Psoas muscle (tissue), 8 donors: ENCODE data around the gene AGXT. TPM values are rescaled to one million over a fixed set of nuclear protein-coding genes. Genes with fewer than 3 reads are reported as not detected.

Experiments used
- ATAC-seq, 4 donors: fragments of 200-7000 bp; cut with Tn5 transposase; one replicate each; pipeline ENCODE4 v1.9.1; 2020; ENCODE audit warnings: moderate library complexity in 3 of 4, mild to moderate bottlenecking in 2 of 4
- DNase-seq, 2 donors: peaks; one replicate each; pipeline ENCODE4 v3.0.0-alpha.2; 2020
- H3K27ac ChIP-seq: fragments of 200-600 bp; one replicate; pipeline ENCODE4 v1.8.0; 2022
- H3K27me3 ChIP-seq, 3 donors: fragments of 200-600 bp in 1 of 3; one replicate each; pipeline versions ENCODE4 v1.6.1 to v1.8.0; 2013 to 2022; ENCODE audit warnings: low read length in 2 of 3, mild to moderate bottlenecking in 2 of 3, moderate library complexity in 1 of 3; ENCODE audit not compliant: insufficient read depth in 3 of 3
- H3K36me3 ChIP-seq, 2 donors: fragments of 200-600 bp in 1 of 2; one replicate each; pipeline versions ENCODE4 v1.6.1 to v1.8.0; 2013 to 2022; ENCODE audit warnings: low read depth in 1 of 2, mild to moderate bottlenecking in 1 of 2, moderate library complexity in 1 of 2; ENCODE audit not compliant: insufficient read depth in 1 of 2
- H3K4me1 ChIP-seq: fragments of 200-600 bp; one replicate; pipeline ENCODE4 v1.8.0; 2022
- H3K4me3 ChIP-seq: fragments of 200-600 bp; one replicate; pipeline ENCODE4 v1.8.0; 2022; ENCODE audit warnings: mild to moderate bottlenecking
- H3K9me3 ChIP-seq: fragments of 200-600 bp; one replicate; pipeline ENCODE4 v1.8.0; 2022
- CTCF ChIP-seq: fragments of 200-600 bp; IDR thresholded peaks from one replicate; pipeline ENCODE4 v1.8.0; 2022; ENCODE audit warnings: antibody characterized with exemption
- WGBS, 3 donors: extraction: QIAGEN DNeasy Blood & Tissue Kit; methylation state at CpG; one replicate each; pipeline versions ENCODE4 v1.1.6 to v1.1.7; 2013; 5-methylcytosine and 5-hydroxymethylcytosine counted together
- intact Hi-C, 2 donors: fragments of 100-400 bp; cut with DNase I; formaldehyde crosslinking; loops; one replicate each; pipeline versions ENCODE4 v1.11.0 to v1.14.2; 2022
- polyA plus RNA-seq, 3 donors: library from polyadenylated mRNA; stranded (reverse); fragments of 200-250 nt; gene quantifications; one replicate each; pipeline ENCODE4 v1.2.3, GENCODE V29; 2013
- total RNA-seq, 4 donors: library from RNA; stranded (reverse); fragmentation: NEBNext Ultra II Directional in 2 of 4; extraction: Animal tissue kit (Norgen Biotek cat#: 25700) in 2 of 4; gene quantifications; one replicate each; pipeline versions ENCODE4 v1.2.1 to v1.2.4, GENCODE V29; 2021 to 2023
- donor health status: healthy with polysubstance abuse.
- donor health status: DM: no; HTN: no; CAD: no; lungs with moderate emphysema.
- donor health status: Bipolar disorder and iron deficiency.
- donor health status: healthy.
- donor health status: DM: yes; HTN: yes; CAD: no.
- donor health status: DM: no; HTN: no; CAD: no.
- donor health status: DM: no; HTN: no; CAD: no.
- donor health status: DM: yes; HTN: yes; CAD: no.

The AGXT gene
- total and polyA plus RNA-seq, 7 donors: 0.11 to 1.3 (median 0.30) TPM; not detected in 4

- no peak for ATAC-seq
- intact Hi-C loops: loop anchor here (2.0 to 10.0 kb wide), 4 partner anchors 135 to 882 kb away; partner anchors contain the start of gene D2HGDH (in 1 of the 2)
Observed at GRCh38 chr2:240852671-240853314, 15.8 kb upstream of the AGXT start.

GRCh38 chr2:240855670-240856069 is 13.0 kb upstream of the AGXT start:
- no peak overlapping the region for H3K27ac ChIP-seq
- no peak for TF ChIP-seq CTCF
- H3K27me3 ChIP-seq: peaks cover 0 to 4% (median 0%) of the 10 kb centered on the region in 3 donors
- no peaks in the 10 kb centered on the region for H3K4me1 ChIP-seq
- no peak for ATAC-seq
- 96 to 98% (median 96%) methylated on average over 8 of the region's 8 CpGs for WGBS, 3 donors
- DNase-seq: no peak
- no peaks in the 10 kb centered on the region for H3K9me3 ChIP-seq
- H3K4me3 ChIP-seq: no peak overlapping the region
- no peaks in the 10 kb centered on the region for H3K36me3 ChIP-seq
- intact Hi-C loops: loop anchor here in 1 of 2 donors (10.0 kb wide), 2 partner anchors 229 to 879 kb away; partner anchors contain the start of gene D2HGDH

More at GRCh38 chr2:240852671-240853314, 15.8 kb upstream of the AGXT start:
- Histone ChIP-seq H3K4me3 (no peak overlapping the region), H3K36me3 (no peaks in the 10 kb centered on the region), H3K27me3 (no peaks in the 10 kb centered on the region), H3K4me1 (no peaks in the 10 kb centered on the region), H3K27ac (no peak overlapping the region), H3K9me3 (no peaks in the 10 kb centered on the region)
- 79 to 88% (median 79%) methylated on average over 15 of the region's 15 CpGs for WGBS, 3 donors
- TF ChIP-seq CTCF: no peak
- DNase-seq: no peak

- intact Hi-C loops: loop anchor here in 1 of 2 donors (10.0 kb wide), 2 partner anchors 228 to 878 kb away; partner anchors contain the start of gene D2HGDH
- TF ChIP-seq CTCF: peak; percentile 4
Observed at GRCh38 chr2:240856151-240856980, 12.3 kb upstream of the AGXT start.

GRCh38 chr2:240857039-240858008 is 11.3 kb upstream of the AGXT start:
- DNase-seq: no peak
- ATAC-seq: peak in 2 of 4 donors; percentile 44 to 48
- no peak for TF ChIP-seq CTCF
- H3K4me3 ChIP-seq: no peak overlapping the region
- H3K27me3 ChIP-seq: peaks cover 0 to 4% (median 0%) of the 10 kb centered on the region in 3 donors
- H3K27ac ChIP-seq: no peak overlapping the region
- WGBS, 3 donors: 61 to 69% (median 65%) methylated on average over 21 of the region's 21 CpGs
- H3K9me3 ChIP-seq: no peaks in the 10 kb centered on the region
- intact Hi-C loops: loop anchor here in 1 of 2 donors (10.0 kb wide), 2 partner anchors 227 to 877 kb away; partner anchors contain the start of gene D2HGDH
- no peaks in the 10 kb centered on the region for H3K4me1 ChIP-seq
- no peaks in the 10 kb centered on the region for H3K36me3 ChIP-seq

More at GRCh38 chr2:240856151-240856980, 12.3 kb upstream of the AGXT start:
- no peak overlapping the region for H3K4me3 ChIP-seq
- 80 to 81% (median 80%) methylated on average over 21 of the region's 21 CpGs for WGBS, 3 donors
- H3K36me3 ChIP-seq: no peaks in the 10 kb centered on the region
- no peaks in the 10 kb centered on the region for H3K9me3 ChIP-seq
- DNase-seq: no peak
- H3K4me1 ChIP-seq: no peaks in the 10 kb centered on the region
- no peak overlapping the region for H3K27ac ChIP-seq
- H3K27me3 ChIP-seq: peaks cover 0 to 4% (median 0%) of the 10 kb centered on the region in 3 donors
- no peak for ATAC-seq
